HepG2 (cell line): ENCODE measurements around the gene PAFAH1B2. TPM values are rescaled to one million over a fixed set of nuclear protein-coding genes. Genes with fewer than 3 reads are reported as not detected.

Experiments used
- ATAC-seq: fragments of 200-7000 bp; cut with Tn5 transposase; 3 replicates; pipeline ENCODE4 v1.9.1; 2020; ENCODE audit warnings: mild to moderate bottlenecking, moderate library complexity
- BruUV-seq: library from RNA; stranded (reverse); fragments of 400-500 nt; replicated peaks from 2 replicates; lab custom pipeline; 2021; lab: Mats Ljungman, UMichigan
- CTCF ChIA-PET: fragments of 300-600 bp; formaldehyde crosslinking; extraction: SDS; loops from one replicate; lab custom pipeline; 2021; ENCODE audit warnings: low total read pairs, inconsistent platforms, low intra/inter-chr PET ratio; lab: Yijun Ruan, JAX
- POLR2A ChIA-PET: fragments of 350-600 bp; sonication (Branson Sonifier 250); formaldehyde crosslinking; loops from one replicate; lab custom pipeline; 2020; ENCODE audit warnings: antibody characterized with exemption, inconsistent platforms; lab: Yijun Ruan, JAX
- DNase-seq: peaks from one replicate; pipeline ENCODE4 v3.0.0-alpha.2; 2015; ENCODE audit warnings: low spot score
- FAIRE-seq: peaks from 3 replicates; lab custom pipeline; 2011; peaks lifted over from hg19 to GRCh38; lab: Jason Lieb, UNC
- H2AFZ ChIP-seq: one replicate; pipeline ENCODE4 v1.6.1; 2011; ENCODE audit warnings: low read length, inconsistent platforms
- H3K27ac ChIP-seq: fragments of 300-600 bp; 3 replicates; pipeline ENCODE4 v1.8.0; 2011; ENCODE audit warnings: mixed run types, mild to moderate bottlenecking, mixed read lengths, low read length, inconsistent platforms; ENCODE audit not compliant: insufficient read depth; ENCODE audit errors: extremely low read length
- H3K27me3 ChIP-seq, 2 experiments: fragments of 200-600 bp in 1 of 2; 2 replicates in 1 of 2; 3 replicates in 1 of 2; pipeline versions ENCODE4 v1.6.0 to v1.8.0; 2011; ENCODE audit warnings: low read length in 2 of 2, mild to moderate bottlenecking in 2 of 2, moderate library complexity in 2 of 2, inconsistent platforms in 1 of 2; ENCODE audit not compliant: insufficient read depth in 2 of 2, control insufficient read depth in 1 of 2
- H3K36me3 ChIP-seq, 2 experiments: fragments of 200-600 bp in 1 of 2; replicated peaks in 1 of 2; 2 replicates in 1 of 2; 3 replicates in 1 of 2; pipeline versions ENCODE4 v1.5.1 to v1.8.0; 2011; ENCODE audit warnings: low read length in 2 of 2, inconsistent platforms in 1 of 2; ENCODE audit not compliant: insufficient read depth in 2 of 2, control insufficient read depth in 1 of 2
- H3K4me1 ChIP-seq: 2 replicates; pipeline ENCODE4 v1.5.1; 2012; ENCODE audit warnings: low read length, inconsistent platforms; ENCODE audit not compliant: insufficient read depth
- H3K4me2 ChIP-seq: 2 replicates; pipeline ENCODE4 v1.6.0; 2011; ENCODE audit warnings: low read depth, low read length, inconsistent platforms
- H3K4me3 ChIP-seq, 3 experiments: fragments of 200-600 bp in 1 of 3; sonication (generic), shearing (Covaris generic) in 1 of 3; replicated peaks in 1 of 3; 2 replicates each; pipeline ENCODE4 v1.5.1; 2011 to 2016; ENCODE audit warnings: low read length in 3 of 3, inconsistent platforms in 2 of 3, low read depth in 2 of 3, mild to moderate bottlenecking in 2 of 3, control low read depth in 1 of 3, mixed read lengths in 1 of 3; ENCODE audit not compliant: insufficient read depth in 1 of 3
- H3K79me2 ChIP-seq: one replicate; pipeline ENCODE4 v1.6.1; 2011; ENCODE audit warnings: low read length, inconsistent platforms; ENCODE audit not compliant: insufficient read depth
- H3K9ac ChIP-seq: 2 replicates; pipeline ENCODE4 v1.6.0; 2011; ENCODE audit warnings: mild to moderate bottlenecking, low read depth, low read length, inconsistent platforms; ENCODE audit not compliant: insufficient read depth
- H3K9me3 ChIP-seq: 2 replicates; pipeline ENCODE4 v1.5.1; 2012; ENCODE audit warnings: mild to moderate bottlenecking, low read length
- H4K20me1 ChIP-seq: 2 replicates; pipeline ENCODE4 v1.6.0; 2011; ENCODE audit warnings: inconsistent platforms, mild to moderate bottlenecking, low read length, moderate library complexity; ENCODE audit not compliant: insufficient read depth
- CAMTA2 ChIP-seq: sonication (generic); formaldehyde crosslinking; IDR thresholded peaks from 2 replicates; pipeline ENCODE4 v1.4.0; 2020; ENCODE audit warnings: mild to moderate bottlenecking, missing genetic modification reagents, borderline replicate concordance
- HOXD1 ChIP-seq: sonication (generic); formaldehyde crosslinking; IDR thresholded peaks from 2 replicates; pipeline ENCODE4 v1.5.0; 2020; ENCODE audit warnings: missing genetic modification reagents
- NFYC ChIP-seq: IDR thresholded peaks from 2 replicates; pipeline ENCODE4 v1.6.1; 2016; ENCODE audit warnings: missing genetic modification reagents, missing compliant biosample characterization
- RBM39 ChIP-seq: fragments of 200-400 bp; formaldehyde crosslinking; IDR thresholded peaks from one replicate; pipeline ENCODE4 v1.6.1; 2018; ENCODE audit warnings: antibody characterized with exemption, mild to moderate bottlenecking, low read depth, low read length; ENCODE audit not compliant: poor library complexity, severe bottlenecking
- TCF12 ChIP-seq, 2 experiments: fragments of 450-650 bp in 1 of 2; sonication (generic) in 1 of 2; formaldehyde crosslinking in 1 of 2; IDR thresholded peaks; 2 replicates each; pipeline versions ENCODE4 v1.6.1 to v1.8.0; 2017 to 2022; ENCODE audit warnings: antibody characterized with exemption in 1 of 2, mild to moderate bottlenecking in 1 of 2, missing genetic modification reagents in 1 of 2, moderate library complexity in 1 of 2
- ZBTB1 ChIP-seq: sonication (generic); formaldehyde crosslinking; IDR thresholded peaks from 2 replicates; pipeline ENCODE4 v1.4.0; 2020; ENCODE audit warnings: missing genetic modification reagents, borderline replicate concordance
- ZNF160 ChIP-seq: sonication (generic); formaldehyde crosslinking; IDR thresholded peaks from 2 replicates; pipeline ENCODE4 v1.8.0; 2022; ENCODE audit warnings: mild to moderate bottlenecking, inconsistent platforms, missing genetic modification reagents
- ZNF546 ChIP-seq: sonication (generic); formaldehyde crosslinking; conservative IDR thresholded peaks from 2 replicates; pipeline ENCODE4 v1.8.1; 2023; ENCODE audit warnings: mild to moderate bottlenecking, missing genetic modification reagents
- ZNF577 ChIP-seq: sonication (generic); formaldehyde crosslinking; IDR thresholded peaks from 2 replicates; pipeline ENCODE4 v1.4.0; 2020; ENCODE audit warnings: mild to moderate bottlenecking, low read depth, missing genetic modification reagents, borderline replicate concordance
- ZNF7 ChIP-seq: IDR thresholded peaks from 2 replicates; pipeline ENCODE4 v1.6.1; 2016; ENCODE audit warnings: missing biosample characterization, missing genetic modification reagents
- WGBS: methylation state at CpG from one replicate; pipeline ENCODE4 v1.1.6; 2017; ENCODE audit warnings: low lambda C conversion rate; 5-methylcytosine and 5-hydroxymethylcytosine counted together
- in situ Hi-C: cut with HindIII; loops from 2 replicates; pipeline ENCODE4 v1.10.0; 2017; ENCODE audit warnings: low pct_unique_long_range_greater_than_20kb; ENCODE audit not compliant: extremely low pct_ligation_motif_present
- intact Hi-C: fragments of 100-400 bp; cut with micrococcal nuclease; formaldehyde crosslinking; loops from one replicate; pipeline ENCODE4 v1.10.0; 2022; ENCODE audit not compliant: unreplicated experiment
- polyA plus RNA-seq, 8 experiments: library from polyadenylated mRNA; depleted of rRNA in 3 of 8; stranded (reverse) in 7 of 8; unstranded in 1 of 8; fragments of >200 nt; fragmentation: Illumina TruSeq in 4 of 8; extraction: Trizol in 4 of 8; gene quantifications; 2 replicates each; pipeline versions ENCODE4 v1.2.1 to v1.2.3, GENCODE V29; 2011 to 2016; ENCODE audit warnings: low read depth in 4 of 8, missing spikeins in 1 of 8, mixed read lengths in 1 of 8; ENCODE audit not compliant: insufficient read depth in 1 of 8
- total RNA-seq, 5 experiments: library from RNA; depleted of rRNA; stranded (reverse); fragments of >200 nt; fragmentation: Illumina TruSeq; extraction: Trizol; gene quantifications; 2 replicates each; pipeline ENCODE4 v1.2.3, GENCODE V29; 2016; ENCODE audit warnings: low read depth in 1 of 5
- TF ChIP-seq, protein P1 (sequence below): sonication (generic); formaldehyde crosslinking; IDR thresholded peaks from 2 replicates; pipeline ENCODE4 v1.4.0; 2020; ENCODE audit warnings: missing genetic modification reagents
- TF ChIP-seq, protein P2 (sequence below): sonication (generic); formaldehyde crosslinking; IDR thresholded peaks from 2 replicates; pipeline ENCODE4 v1.4.0; 2020; ENCODE audit warnings: missing genetic modification reagents
- TF ChIP-seq, protein P3 (sequence below): sonication (generic); formaldehyde crosslinking; conservative IDR thresholded peaks from 2 replicates; pipeline ENCODE4 v1.4.0; 2020; ENCODE audit warnings: missing genetic modification reagents

The PAFAH1B2 gene
- total and polyA plus RNA-seq, 2 of the 13 experiments (the other 11 are each of a cell fraction or from before 2014, with no cell fraction given) = 28.8 to 104 TPM

DNA sequence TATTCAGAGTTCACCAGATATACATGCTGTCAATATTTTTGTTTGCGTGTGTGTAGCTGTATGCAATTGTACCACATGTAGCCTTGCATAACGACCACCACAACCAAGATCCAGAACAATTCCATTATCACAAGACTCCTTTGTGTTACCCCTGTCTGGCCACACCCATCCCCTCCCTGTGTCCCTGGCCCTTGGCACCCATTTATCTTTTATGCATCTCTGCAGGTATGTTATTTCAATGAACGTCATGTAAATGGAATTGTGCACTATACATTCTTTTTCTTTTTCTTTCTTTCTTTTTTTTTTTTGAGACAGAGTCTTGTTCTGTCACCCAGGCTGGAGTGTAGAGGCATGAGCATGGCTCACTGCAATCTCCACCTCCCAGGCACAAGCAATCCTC lies 9.7 kb upstream of the PAFAH1B2 start:
- Histone ChIP-seq H3K4me3 (no peak overlapping the region), H3K36me3 (no peaks in the 10 kb centered on the region), H3K27me3 (no peaks in the 10 kb centered on the region; a peak in 1 of 5 replicates), H3K9ac (no peak overlapping the region), H2AFZ (no peak overlapping the region), H4K20me1 (no peaks in the 10 kb centered on the region), H3K4me1 (peaks cover 12% of the 10 kb centered on the region), H3K79me2 (no peaks in the 10 kb centered on the region), H3K27ac (no peak overlapping the region), H3K9me3 (no peaks in the 10 kb centered on the region), H3K4me2 (no peak overlapping the region)
- CTCF ChIA-PET = no interaction called here
- no peak for FAIRE-seq
- no peak for TF ChIP-seq ZNF7 (CRISPR knock-in tag)
- no peak for TF ChIP-seq CAMTA2 (CRISPR knock-in tag)
- TF ChIP-seq NFYC (CRISPR knock-in tag) = no peak
- no peak for TF ChIP-seq TCF12 (IDR thresholded peaks at IDR 0.05)
- no peak for TF ChIP-seq TCF12 (CRISPR knock-in tag; IDR thresholded peaks at IDR 0.05)
- TF ChIP-seq, protein P1, sequence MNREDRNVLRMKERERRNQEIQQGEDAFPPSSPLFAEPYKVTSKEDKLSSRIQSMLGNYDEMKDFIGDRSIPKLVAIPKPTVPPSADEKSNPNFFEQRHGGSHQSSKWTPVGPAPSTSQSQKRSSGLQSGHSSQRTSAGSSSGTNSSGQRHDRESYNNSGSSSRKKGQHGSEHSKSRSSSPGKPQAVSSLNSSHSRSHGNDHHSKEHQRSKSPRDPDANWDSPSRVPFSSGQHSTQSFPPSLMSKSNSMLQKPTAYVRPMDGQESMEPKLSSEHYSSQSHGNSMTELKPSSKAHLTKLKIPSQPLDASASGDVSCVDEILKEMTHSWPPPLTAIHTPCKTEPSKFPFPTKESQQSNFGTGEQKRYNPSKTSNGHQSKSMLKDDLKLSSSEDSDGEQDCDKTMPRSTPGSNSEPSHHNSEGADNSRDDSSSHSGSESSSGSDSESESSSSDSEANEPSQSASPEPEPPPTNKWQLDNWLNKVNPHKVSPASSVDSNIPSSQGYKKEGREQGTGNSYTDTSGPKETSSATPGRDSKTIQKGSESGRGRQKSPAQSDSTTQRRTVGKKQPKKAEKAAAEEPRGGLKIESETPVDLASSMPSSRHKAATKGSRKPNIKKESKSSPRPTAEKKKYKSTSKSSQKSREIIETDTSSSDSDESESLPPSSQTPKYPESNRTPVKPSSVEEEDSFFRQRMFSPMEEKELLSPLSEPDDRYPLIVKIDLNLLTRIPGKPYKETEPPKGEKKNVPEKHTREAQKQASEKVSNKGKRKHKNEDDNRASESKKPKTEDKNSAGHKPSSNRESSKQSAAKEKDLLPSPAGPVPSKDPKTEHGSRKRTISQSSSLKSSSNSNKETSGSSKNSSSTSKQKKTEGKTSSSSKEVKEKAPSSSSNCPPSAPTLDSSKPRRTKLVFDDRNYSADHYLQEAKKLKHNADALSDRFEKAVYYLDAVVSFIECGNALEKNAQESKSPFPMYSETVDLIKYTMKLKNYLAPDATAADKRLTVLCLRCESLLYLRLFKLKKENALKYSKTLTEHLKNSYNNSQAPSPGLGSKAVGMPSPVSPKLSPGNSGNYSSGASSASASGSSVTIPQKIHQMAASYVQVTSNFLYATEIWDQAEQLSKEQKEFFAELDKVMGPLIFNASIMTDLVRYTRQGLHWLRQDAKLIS (CRISPR knock-in tag) = no peak
- TF ChIP-seq ZNF546 (CRISPR knock-in tag) = no peak
- TF ChIP-seq, protein P2, sequence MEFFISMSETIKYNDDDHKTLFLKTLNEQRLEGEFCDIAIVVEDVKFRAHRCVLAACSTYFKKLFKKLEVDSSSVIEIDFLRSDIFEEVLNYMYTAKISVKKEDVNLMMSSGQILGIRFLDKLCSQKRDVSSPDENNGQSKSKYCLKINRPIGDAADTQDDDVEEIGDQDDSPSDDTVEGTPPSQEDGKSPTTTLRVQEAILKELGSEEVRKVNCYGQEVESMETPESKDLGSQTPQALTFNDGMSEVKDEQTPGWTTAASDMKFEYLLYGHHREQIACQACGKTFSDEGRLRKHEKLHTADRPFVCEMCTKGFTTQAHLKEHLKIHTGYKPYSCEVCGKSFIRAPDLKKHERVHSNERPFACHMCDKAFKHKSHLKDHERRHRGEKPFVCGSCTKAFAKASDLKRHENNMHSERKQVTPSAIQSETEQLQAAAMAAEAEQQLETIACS (CRISPR knock-in tag) = no peak
- TF ChIP-seq, protein P3, sequence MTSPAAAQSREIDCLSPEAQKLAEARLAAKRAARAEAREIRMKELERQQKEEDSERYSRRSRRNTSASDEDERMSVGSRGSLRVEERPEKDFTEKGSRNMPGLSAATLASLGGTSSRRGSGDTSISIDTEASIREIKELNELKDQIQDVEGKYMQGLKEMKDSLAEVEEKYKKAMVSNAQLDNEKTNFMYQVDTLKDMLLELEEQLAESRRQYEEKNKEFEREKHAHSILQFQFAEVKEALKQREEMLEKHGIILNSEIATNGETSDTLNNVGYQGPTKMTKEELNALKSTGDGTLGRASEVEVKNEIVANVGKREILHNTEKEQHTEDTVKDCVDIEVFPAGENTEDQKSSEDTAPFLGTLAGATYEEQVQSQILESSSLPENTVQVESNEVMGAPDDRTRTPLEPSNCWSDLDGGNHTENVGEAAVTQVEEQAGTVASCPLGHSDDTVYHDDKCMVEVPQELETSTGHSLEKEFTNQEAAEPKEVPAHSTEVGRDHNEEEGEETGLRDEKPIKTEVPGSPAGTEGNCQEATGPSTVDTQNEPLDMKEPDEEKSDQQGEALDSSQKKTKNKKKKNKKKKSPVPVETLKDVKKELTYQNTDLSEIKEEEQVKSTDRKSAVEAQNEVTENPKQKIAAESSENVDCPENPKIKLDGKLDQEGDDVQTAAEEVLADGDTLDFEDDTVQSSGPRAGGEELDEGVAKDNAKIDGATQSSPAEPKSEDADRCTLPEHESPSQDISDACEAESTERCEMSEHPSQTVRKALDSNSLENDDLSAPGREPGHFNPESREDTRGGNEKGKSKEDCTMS (CRISPR knock-in tag) = no peak
- no peak for TF ChIP-seq RBM39
- TF ChIP-seq ZNF160 (CRISPR knock-in tag) = no peak
- TF ChIP-seq ZNF577 (CRISPR knock-in tag) = no peak
- no peak for TF ChIP-seq HOXD1 (CRISPR knock-in tag)
- no peak for TF ChIP-seq ZBTB1
- POLR2A ChIA-PET = interaction anchor here (2.1 kb wide), 1 partner anchor 10 kb away, joined by 10 read pairs; the partner anchor contains the start of gene PAFAH1B2
- BruUV-seq = no TSS peak
- in situ Hi-C loops (loop anchor here (5.0 kb wide), 1 partner anchor 73 kb away; no protein-coding TSS in a partner anchor), intact Hi-C loops (loop anchor here (5.0 kb wide), 1 partner anchor 73 kb away; no protein-coding TSS in a partner anchor)
- no peak for ATAC-seq
- 50% methylated on average over 2 of the region's 3 CpGs for WGBS
- DNase-seq = no peak
